ENCODE results near the gene CCN2. TPM values are rescaled to one million over a fixed set of nuclear protein-coding genes. Genes with fewer than 3 reads are reported as not detected.
A peak's percentile ranks its signal among the peaks of the same experiment; 100 is the strongest.

The CCN2 gene
- total and polyA plus RNA-seq, 2 experiments from 2014 or later = 147 to 300 TPM

DNA sequence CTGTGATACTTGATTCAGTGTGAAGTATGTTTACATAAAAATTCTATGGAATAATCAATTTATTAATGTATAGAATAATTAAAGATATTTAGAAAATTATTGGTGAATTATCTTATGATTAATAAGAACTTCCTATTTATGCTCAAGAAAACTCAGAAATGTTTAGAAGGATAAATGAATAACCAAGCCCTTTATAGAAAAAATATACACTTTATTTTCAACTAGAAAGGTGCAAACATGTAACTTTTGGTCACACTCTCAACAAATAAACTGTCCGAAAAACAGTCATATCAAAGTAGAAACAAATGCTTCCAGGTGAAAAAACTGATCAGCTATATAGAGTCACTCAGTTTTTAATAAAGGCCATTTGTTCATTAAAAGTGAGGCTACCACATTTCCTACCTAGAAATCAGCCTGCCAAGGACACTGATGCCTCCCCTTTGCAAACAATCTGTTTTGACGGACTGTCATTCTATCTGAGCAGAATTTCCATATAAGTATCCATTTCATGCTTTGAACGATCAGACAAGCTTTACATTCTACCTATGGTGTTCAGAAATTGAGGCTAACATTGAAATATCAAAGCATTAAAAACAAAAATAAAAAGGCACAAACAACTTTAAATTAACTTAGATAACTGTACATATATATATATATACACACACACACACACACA, 3.0 kb downstream of the CCN2 start:
- Histone ChIP-seq H3K27ac (peak overlapping the region; percentile 89), H3K4me2 (peak overlapping the region; percentile 71), H4K20me1 (ENCODE audit: insufficient read depth, poor library complexity, severe bottlenecking) (no peaks in the 10 kb centered on the region), H3K9me3 (ENCODE audit: low read depth) (no peaks in the 10 kb centered on the region), H3K4me1 (ENCODE audit: insufficient read depth) (peaks cover 13% of the 10 kb centered on the region), H3K79me2 (no peaks in the 10 kb centered on the region), H3K9me2 (replicated peaks; ENCODE audit: insufficient read depth) (no peaks in the 10 kb centered on the region), H3K27me3 (no peaks in the 10 kb centered on the region), H2AFZ (no peak overlapping the region), H3K4me3 (no peak overlapping the region), H3K36me3 (replicated peaks; ENCODE audit: insufficient read depth, low read depth) (no peaks in the 10 kb centered on the region)
- no peak for TF ChIP-seq CTCF (IDR thresholded peaks at IDR 0.05; ENCODE audit: poor library complexity)
- no peak for TF ChIP-seq EZH2phosphoT487 (IDR thresholded peaks at IDR 0.05; ENCODE audit: low read depth, severe bottlenecking, unreplicated experiment)
- no peak for TF ChIP-seq EZH2 (IDR thresholded peaks at IDR 0.05; ENCODE audit: borderline replicate concordance)
- DNase-seq (ENCODE audit: low spot score) = no peak
- 89% methylated on average over 3 of the region's 3 CpGs for WGBS (ENCODE audit: low lambda C conversion rate, missing lambda C conversion rate)

DNA sequence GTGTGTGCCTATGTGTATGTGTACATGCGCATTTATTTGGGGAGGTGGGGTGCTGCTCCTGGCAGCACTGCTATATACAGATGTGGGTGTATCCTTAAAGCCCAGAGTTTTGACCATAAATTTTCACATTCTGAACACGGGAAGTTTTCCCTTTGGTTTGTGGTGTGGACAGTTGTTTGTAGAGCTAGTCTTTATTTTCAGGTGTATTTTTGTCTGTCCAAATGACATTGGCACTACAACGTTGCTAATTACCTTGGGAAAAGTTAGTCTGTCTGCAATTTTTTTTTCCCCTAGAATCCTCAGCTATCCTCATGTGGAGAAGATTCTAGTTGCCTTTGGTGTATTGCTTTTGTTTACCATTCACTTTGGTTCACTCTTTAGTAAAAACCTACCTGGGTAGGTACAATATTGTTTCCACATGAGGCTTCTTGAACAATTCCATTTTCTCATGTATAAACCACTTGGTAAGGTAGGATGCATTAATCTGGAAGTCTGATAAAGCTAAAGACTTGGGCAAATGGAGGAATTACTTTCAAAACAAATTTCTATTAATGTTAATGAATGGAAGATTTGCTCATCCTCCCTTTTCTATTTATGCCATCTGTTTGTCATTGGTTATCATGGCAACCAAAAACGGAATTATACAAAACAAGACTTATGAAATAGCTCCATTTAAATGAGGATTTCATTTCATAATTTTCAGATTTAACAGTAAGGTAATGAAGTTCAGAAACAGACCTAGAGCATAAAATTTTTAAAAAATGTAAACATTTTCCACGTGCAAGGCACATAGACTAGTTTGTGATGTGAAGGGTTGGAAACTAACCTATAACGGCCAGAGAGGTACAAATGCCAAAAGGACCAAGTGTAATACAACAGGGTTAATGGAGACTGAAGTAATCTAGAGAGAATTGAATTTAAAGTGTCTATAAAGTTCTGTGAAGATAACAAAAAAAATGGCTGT, 3.9 kb downstream of the CCN2 start:
- Histone ChIP-seq H2AFZ (no peak overlapping the region), H3K79me2 (no peaks in the 10 kb centered on the region), H3K4me2 (peak overlapping the region; percentile 71), H3K4me1 (ENCODE audit: insufficient read depth) (peaks cover 13% of the 10 kb centered on the region), H3K9me2 (replicated peaks; ENCODE audit: insufficient read depth) (no peaks in the 10 kb centered on the region), H3K27me3 (no peaks in the 10 kb centered on the region), H3K27ac (no peak overlapping the region), H3K9me3 (ENCODE audit: low read depth) (no peaks in the 10 kb centered on the region), H3K4me3 (no peak overlapping the region), H3K36me3 (replicated peaks; ENCODE audit: insufficient read depth, low read depth) (no peaks in the 10 kb centered on the region), H4K20me1 (ENCODE audit: insufficient read depth, poor library complexity, severe bottlenecking) (no peaks in the 10 kb centered on the region)
- WGBS (ENCODE audit: low lambda C conversion rate, missing lambda C conversion rate) = 85% methylated on average over 6 of the region's 6 CpGs
- TF ChIP-seq EZH2phosphoT487 (IDR thresholded peaks at IDR 0.05; ENCODE audit: low read depth, severe bottlenecking, unreplicated experiment) (no peak), EZH2 (IDR thresholded peaks at IDR 0.05; ENCODE audit: borderline replicate concordance) (no peak)
- DNase-seq (ENCODE audit: low spot score) = no peak

DNA sequence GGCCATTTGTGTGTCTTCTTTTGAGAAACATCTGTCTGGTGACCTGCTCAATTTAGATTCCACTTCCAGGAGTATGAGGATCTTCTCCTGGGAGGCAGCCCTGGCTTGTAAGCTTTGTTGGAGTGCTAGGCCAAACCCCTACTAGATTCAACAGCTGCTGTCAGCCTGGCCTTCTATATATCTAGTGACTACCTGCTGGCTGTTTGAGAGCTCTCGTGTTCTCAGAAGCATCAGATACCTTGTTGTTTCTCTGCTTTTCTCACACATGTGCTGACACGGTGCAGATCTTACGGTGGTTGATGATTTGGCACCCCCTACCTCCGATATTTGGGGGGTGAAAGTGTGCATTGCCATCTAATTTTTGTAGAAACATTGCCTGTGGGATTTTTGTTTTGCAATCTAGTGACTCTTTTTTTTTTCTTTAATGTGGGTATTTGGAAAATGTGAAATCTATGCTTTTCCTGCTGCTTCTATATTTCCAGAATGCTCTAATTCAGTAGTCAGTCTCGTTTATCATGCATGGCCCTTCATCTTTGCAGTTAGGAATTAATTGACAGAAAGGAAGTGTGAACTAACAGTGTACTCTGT, 4.7 kb downstream of the CCN2 start:
- Histone ChIP-seq H3K4me3 (no peak overlapping the region), H3K9me2 (replicated peaks; ENCODE audit: insufficient read depth) (no peaks in the 10 kb centered on the region), H3K79me2 (no peaks in the 10 kb centered on the region), H3K9me3 (ENCODE audit: low read depth) (no peaks in the 10 kb centered on the region), H3K27me3 (no peaks in the 10 kb centered on the region), H3K4me1 (ENCODE audit: insufficient read depth) (peaks cover 8% of the 10 kb centered on the region), H4K20me1 (ENCODE audit: insufficient read depth, poor library complexity, severe bottlenecking) (no peaks in the 10 kb centered on the region), H2AFZ (no peak overlapping the region), H3K36me3 (replicated peaks; ENCODE audit: insufficient read depth, low read depth) (no peaks in the 10 kb centered on the region), H3K4me2 (no peak overlapping the region), H3K27ac (no peak overlapping the region)
- no peak for TF ChIP-seq CTCF (IDR thresholded peaks at IDR 0.05; ENCODE audit: poor library complexity)
- TF ChIP-seq EZH2 (IDR thresholded peaks at IDR 0.05; ENCODE audit: borderline replicate concordance) = no peak
- TF ChIP-seq EZH2phosphoT487 (IDR thresholded peaks at IDR 0.05; ENCODE audit: low read depth, severe bottlenecking, unreplicated experiment) = no peak
- 91% methylated on average over 5 of the region's 5 CpGs for WGBS (ENCODE audit: low lambda C conversion rate, missing lambda C conversion rate)
- DNase-seq (ENCODE audit: low spot score) = no peak

Measured in hepatocyte (in vitro differentiated cells).